Stomach (tissue), 9 donors: ENCODE measurements around the gene RAB8A. TPM values are rescaled to one million over a fixed set of nuclear protein-coding genes. Genes with fewer than 3 reads are reported as not detected.
"Not testable (repeated sequence)": the region's sequence is repeated elsewhere in the genome, so short reads cannot be mapped to it uniquely, and the experiment has no call there.

Experiments used
- DNase-seq, 2 donors: peaks; one replicate each; pipeline versions ENCODE4 v3.0.0 to v3.0.0-alpha.2; 2013 to 2019
- H3K27ac ChIP-seq, 5 donors: fragments of 200-600 bp in 4 of 5; sonication (generic) in 4 of 5; one replicate each; pipeline ENCODE4 v1.5.1; 2013 to 2019; ENCODE audit warnings: mild to moderate bottlenecking in 1 of 5, moderate library complexity in 1 of 5
- H3K27me3 ChIP-seq, 3 donors: fragments of 200-600 bp; sonication (generic); one replicate each; pipeline ENCODE4 v1.5.1; 2017 to 2019; ENCODE audit warnings: mixed run types in 1 of 3
- H3K36me3 ChIP-seq, 4 donors: fragments of 200-600 bp; sonication (generic); 1 replicate in 3 of 4; 2 replicates in 1 of 4; pipeline ENCODE4 v1.5.1; 2016 to 2019
- H3K4me1 ChIP-seq, 4 donors: fragments of 200-600 bp; sonication (generic); one replicate each; pipeline ENCODE4 v1.5.1; 2016 to 2019
- H3K4me3 ChIP-seq, 4 donors: fragments of 200-600 bp; sonication (generic) in 3 of 4; one replicate each; pipeline ENCODE4 v1.5.1; 2016 to 2019; ENCODE audit warnings: mild to moderate bottlenecking in 1 of 4
- H3K9me3 ChIP-seq, 4 donors: fragments of 200-600 bp; sonication (generic); one replicate each; pipeline ENCODE4 v1.5.1; 2016 to 2019
- EP300 ChIP-seq: sonication (generic); formaldehyde crosslinking; IDR thresholded peaks from one replicate; pipeline ENCODE4 v1.6.1; 2017; ENCODE audit warnings: antibody characterized with exemption
- POLR2A ChIP-seq, 4 donors: fragments of 450-650 bp; IDR thresholded peaks; one replicate each; pipeline ENCODE4 v1.6.1; 2016; ENCODE audit warnings: antibody characterized with exemption in 4 of 4, control low read depth in 2 of 4, mild to moderate bottlenecking in 1 of 4, moderate library complexity in 1 of 4
- POLR2AphosphoS5 ChIP-seq, 3 donors: sonication (generic); formaldehyde crosslinking; IDR thresholded peaks; one replicate each; pipeline ENCODE4 v1.6.1; 2016; ENCODE audit warnings: antibody characterized with exemption in 3 of 3
- WGBS, 5 donors: extraction: QIAGEN DNeasy Blood & Tissue Kit in 3 of 5; methylation state at CpG; one replicate each; pipeline versions ENCODE4 v1.1.5 to v1.1.7; 2013 to 2018; 5-methylcytosine and 5-hydroxymethylcytosine counted together
- intact Hi-C: fragments of 100-400 bp; cut with DNase I; formaldehyde crosslinking; loops from one replicate; pipeline ENCODE4 v1.15.1; 2023; ENCODE audit warnings: low total_unique reads
- polyA plus RNA-seq, 3 donors: library from polyadenylated mRNA; stranded (reverse); fragments of 200-250 nt; gene quantifications; one replicate each; pipeline ENCODE4 v1.2.3, GENCODE V29; 2013
- total RNA-seq, 5 donors: library from RNA; depleted of rRNA; stranded (reverse); fragments of >200 nt; gene quantifications; one replicate each; pipeline versions ENCODE4 v1.1.0 to v1.2.3, GENCODE V29; 2014 to 2016
- TF ChIP-seq, protein P1 (sequence below), 7 experiments: fragments of 450-650 bp in 4 of 7; fragments of 200-600 bp in 3 of 7; sonication (generic) in 3 of 7; IDR thresholded peaks; one replicate each; pipeline ENCODE4 v1.5.1; 2016 to 2019; ENCODE audit warnings: antibody characterized with exemption in 7 of 7, control low read depth in 2 of 7, mild to moderate bottlenecking in 1 of 7
- donor health status: healthy with polysubstance abuse.
- donor health status: Bipolar disorder and iron deficiency.
- donor health status: healthy.

RAB8A gene
- total and polyA plus RNA-seq, 8 donors, result 1.8 to 63.4 (median 31.8) TPM

DNA sequence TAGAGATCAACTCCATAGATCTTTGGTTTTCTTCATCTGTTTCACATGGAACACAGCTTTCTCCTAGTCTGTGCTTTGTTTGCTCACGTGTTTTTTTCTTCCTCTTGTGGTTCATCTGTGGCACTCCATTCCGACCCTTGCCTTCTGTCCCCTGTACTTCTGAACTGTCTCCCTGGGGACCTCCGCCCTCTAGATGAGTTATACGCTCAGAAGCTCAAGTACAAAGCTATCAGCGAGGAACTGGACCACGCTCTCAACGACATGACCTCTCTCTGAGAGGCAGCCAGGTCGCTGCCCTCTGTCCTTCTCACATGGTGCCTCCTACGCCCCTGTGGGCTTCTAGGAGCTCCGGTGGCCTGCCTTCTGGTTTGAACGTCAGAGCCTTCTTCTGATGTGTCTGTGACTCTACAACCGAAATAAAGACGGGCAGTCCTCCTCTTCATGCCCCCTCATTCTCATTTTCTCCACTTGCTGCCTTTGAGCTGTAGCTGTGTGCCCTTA, 16.6 kb upstream of the RAB8A start:
- DNase-seq, result no peak
- 73 to 80% (median 76%) methylated on average over 13 of the region's 13 CpGs for WGBS, 5 donors
- intact Hi-C loops, result no loop called here
- H3K36me3 ChIP-seq, result peaks cover 90 to 100% (median 99%) of the 10 kb centered on the region in 4 donors
- TF ChIP-seq EP300, result no peak
- TF ChIP-seq POLR2A (IDR thresholded peaks at IDR 0.05), result no peak
- TF ChIP-seq, protein P1, sequence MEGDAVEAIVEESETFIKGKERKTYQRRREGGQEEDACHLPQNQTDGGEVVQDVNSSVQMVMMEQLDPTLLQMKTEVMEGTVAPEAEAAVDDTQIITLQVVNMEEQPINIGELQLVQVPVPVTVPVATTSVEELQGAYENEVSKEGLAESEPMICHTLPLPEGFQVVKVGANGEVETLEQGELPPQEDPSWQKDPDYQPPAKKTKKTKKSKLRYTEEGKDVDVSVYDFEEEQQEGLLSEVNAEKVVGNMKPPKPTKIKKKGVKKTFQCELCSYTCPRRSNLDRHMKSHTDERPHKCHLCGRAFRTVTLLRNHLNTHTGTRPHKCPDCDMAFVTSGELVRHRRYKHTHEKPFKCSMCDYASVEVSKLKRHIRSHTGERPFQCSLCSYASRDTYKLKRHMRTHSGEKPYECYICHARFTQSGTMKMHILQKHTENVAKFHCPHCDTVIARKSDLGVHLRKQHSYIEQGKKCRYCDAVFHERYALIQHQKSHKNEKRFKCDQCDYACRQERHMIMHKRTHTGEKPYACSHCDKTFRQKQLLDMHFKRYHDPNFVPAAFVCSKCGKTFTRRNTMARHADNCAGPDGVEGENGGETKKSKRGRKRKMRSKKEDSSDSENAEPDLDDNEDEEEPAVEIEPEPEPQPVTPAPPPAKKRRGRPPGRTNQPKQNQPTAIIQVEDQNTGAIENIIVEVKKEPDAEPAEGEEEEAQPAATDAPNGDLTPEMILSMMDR (IDR thresholded peaks at IDR 0.05), result no peak
- no peak for TF ChIP-seq POLR2AphosphoS5 (IDR thresholded peaks at IDR 0.05)
- H3K27me3 ChIP-seq, result no peaks in the 10 kb centered on the region
- peak overlapping the region; percentile 4 to 82 (median 75) for H3K27ac ChIP-seq
- peaks cover 18 to 76% (median 33%) of the 10 kb centered on the region in 4 donors for H3K4me1 ChIP-seq
- H3K4me3 ChIP-seq, result no peak overlapping the region
- H3K9me3 ChIP-seq, result no peaks in the 10 kb centered on the region

DNA sequence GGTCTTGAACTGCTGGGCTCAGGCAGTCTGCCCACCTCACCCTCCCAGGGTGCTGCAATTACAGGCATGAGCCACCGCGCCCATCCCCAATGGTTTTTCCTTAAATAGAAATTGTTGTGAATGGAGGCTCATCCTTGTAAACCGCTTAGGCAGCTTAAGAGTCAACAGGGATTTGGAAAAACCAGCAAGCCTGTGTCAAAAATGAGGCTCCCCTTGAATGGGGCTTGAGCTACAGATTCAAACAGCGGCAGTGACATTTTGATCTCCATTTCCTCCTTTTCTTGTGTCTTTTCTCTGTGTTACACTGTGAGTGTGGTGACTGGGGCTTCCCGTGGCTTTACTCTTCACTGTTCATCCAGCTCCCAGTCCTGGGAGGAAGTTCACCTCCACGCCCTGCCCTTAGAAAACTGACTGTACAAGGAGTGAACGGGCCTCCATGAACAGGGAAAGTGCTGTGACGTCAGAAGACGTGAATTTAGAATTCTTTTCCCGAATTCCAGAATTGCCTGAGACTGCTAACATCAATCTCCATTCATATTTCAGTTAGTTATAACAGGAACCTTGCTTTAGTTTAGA, 15.3 kb upstream of the RAB8A start:
- H3K4me1 ChIP-seq, result peaks cover 18 to 83% (median 33%) of the 10 kb centered on the region in 4 donors
- peak in 2 of 3 donors; percentile 3 to 4 for TF ChIP-seq POLR2AphosphoS5 (IDR thresholded peaks at IDR 0.05)
- no peak for TF ChIP-seq POLR2A (IDR thresholded peaks at IDR 0.05)
- no peak for TF ChIP-seq EP300
- TF ChIP-seq, protein P1 (IDR thresholded peaks at IDR 0.05), result no peak

DNA sequence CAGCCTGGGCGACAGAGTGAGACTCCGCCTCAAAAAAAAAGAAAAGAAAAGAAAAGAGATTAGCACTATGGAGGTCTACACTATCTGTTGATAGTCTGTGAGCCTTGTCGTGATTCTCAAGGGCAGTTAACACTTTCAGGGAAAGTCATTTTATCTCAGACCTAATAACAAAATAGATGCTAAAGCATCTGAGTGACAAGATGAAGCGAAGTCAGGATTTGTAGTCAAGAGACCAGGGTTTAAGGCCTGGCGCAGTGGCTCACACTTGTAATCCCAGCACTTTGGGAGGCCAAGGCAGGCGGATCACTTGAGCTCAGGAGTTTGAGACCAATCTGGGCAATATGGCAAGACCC, 13.3 kb upstream of the RAB8A start:
- TF ChIP-seq EP300 (no peak), POLR2AphosphoS5 (IDR thresholded peaks at IDR 0.05) (no peak)
- H3K27me3 ChIP-seq, result no peaks in the 10 kb centered on the region
- H3K4me3 ChIP-seq, result no peak overlapping the region
- intact Hi-C loops, result no loop called here
- no peaks in the 10 kb centered on the region for H3K9me3 ChIP-seq
- peaks cover 18 to 80% (median 40%) of the 10 kb centered on the region in 4 donors for H3K4me1 ChIP-seq
- DNase-seq, result no peak
- H3K27ac ChIP-seq, result peak overlapping the region; percentile 71 to 82 (median 77)
- 65 to 81% (median 73%) methylated on average over 6 of the region's 6 CpGs for WGBS, 5 donors
- H3K36me3 ChIP-seq, result peaks cover 87 to 100% (median 99%) of the 10 kb centered on the region in 4 donors

More for the DNA sequence above, 15.3 kb upstream of the RAB8A start:
- Histone ChIP-seq H3K4me3 (no peak overlapping the region), H3K36me3 (peaks cover 87 to 100% (median 99%) of the 10 kb centered on the region in 4 donors), H3K27ac (peak overlapping the region; percentile 58 to 82 (median 75)), H3K9me3 (no peaks in the 10 kb centered on the region), H3K27me3 (no peaks in the 10 kb centered on the region)
- no peak for DNase-seq
- intact Hi-C loops, result no loop called here
- WGBS, 5 donors, result 61 to 66% (median 63%) methylated on average over 10 of the region's 10 CpGs

DNA sequence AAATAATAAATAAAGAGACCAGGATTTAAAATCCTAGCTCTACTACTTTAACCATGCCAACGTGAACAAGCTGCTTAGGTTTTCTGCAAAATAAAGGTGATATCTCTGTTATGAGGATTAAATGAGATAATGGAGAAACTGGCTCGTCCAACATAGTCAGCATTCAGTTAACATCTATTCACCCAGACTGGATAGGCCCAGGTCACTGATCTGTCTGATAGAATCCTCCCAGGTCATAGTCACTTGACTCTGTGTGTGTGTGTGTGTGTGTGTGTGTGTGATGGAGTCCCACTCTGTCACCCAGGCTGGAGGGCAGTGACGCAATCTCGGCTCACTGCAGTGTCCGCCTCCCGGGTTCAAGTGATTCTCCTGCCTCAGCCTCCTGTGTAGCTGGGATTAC, 12.9 kb upstream of the RAB8A start:
- TF ChIP-seq POLR2A (IDR thresholded peaks at IDR 0.05) (no peak), POLR2AphosphoS5 (IDR thresholded peaks at IDR 0.05) (no peak), EP300 (no peak)
- TF ChIP-seq, protein P1 (IDR thresholded peaks at IDR 0.05), result no peak
- peak overlapping the region in 4 of 5 donors; percentile 71 to 82 (median 76) for H3K27ac ChIP-seq

DNA sequence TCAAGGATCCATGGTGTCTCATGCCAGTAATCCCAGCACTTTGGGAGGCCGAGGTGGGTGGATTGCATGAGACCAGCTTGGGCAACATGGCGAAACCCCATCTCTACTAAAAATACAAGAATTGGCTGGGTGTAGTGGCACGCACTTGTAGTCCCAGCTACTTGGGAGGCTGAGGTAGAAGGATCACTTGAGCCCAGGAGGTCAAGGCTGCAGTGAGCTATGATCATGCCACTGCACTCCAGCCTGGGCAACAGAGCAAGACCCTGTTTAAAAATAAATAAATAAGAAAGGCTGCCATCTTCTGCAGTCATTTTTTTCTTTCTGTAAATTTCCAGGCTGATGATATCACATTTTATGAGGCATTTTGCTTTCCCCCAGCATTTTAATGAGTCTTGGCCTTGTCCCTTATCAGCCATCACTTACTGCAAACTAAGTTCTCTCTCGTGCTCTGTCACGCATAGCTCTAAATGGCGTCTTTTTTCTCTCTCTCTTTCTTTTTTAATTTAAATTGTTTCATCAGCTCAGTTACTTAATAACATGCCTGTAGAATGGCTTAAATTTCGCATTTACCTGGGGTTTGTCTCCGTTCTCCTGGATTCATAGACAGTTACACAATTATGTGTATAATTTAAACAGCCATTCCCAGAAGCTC, 12.2 kb upstream of the RAB8A start:
- intact Hi-C loops, H3K27me3 ChIP-seq, H3K4me3 ChIP-seq, H3K9me3 ChIP-seq, DNase-seq: not testable (repeated sequence)
- peak overlapping the region in 2 of 5 donors; percentile 75 to 82 for H3K27ac ChIP-seq
- peaks cover 85 to 100% (median 99%) of the 10 kb centered on the region in 4 donors for H3K36me3 ChIP-seq
- H3K4me1 ChIP-seq, result peaks cover 15 to 82% (median 39%) of the 10 kb centered on the region in 4 donors
- 85 to 92% (median 88%) methylated on average over 8 of the region's 8 CpGs for WGBS, 5 donors

More for the DNA sequence above, 12.9 kb upstream of the RAB8A start:
- peaks cover 18 to 81% (median 40%) of the 10 kb centered on the region in 4 donors for H3K4me1 ChIP-seq
- H3K36me3 ChIP-seq, result peaks cover 87 to 100% (median 99%) of the 10 kb centered on the region in 4 donors
- 82 to 94% (median 89%) methylated on average over 6 of the region's 6 CpGs for WGBS, 5 donors
- H3K27me3 ChIP-seq, result no peaks in the 10 kb centered on the region
- no peaks in the 10 kb centered on the region for H3K9me3 ChIP-seq
- no peak for DNase-seq
- intact Hi-C loops, result no loop called here
- no peak overlapping the region for H3K4me3 ChIP-seq
